MM.1S (cell line): ENCODE data around the gene MAGI1.

Experiments used
- EZH2phosphoT487 ChIP-seq: fragments of 300-600 bp; sonication (generic); IDR thresholded peaks from 2 replicates; pipeline ENCODE4 v1.6.1; 2018; ENCODE audit warnings: antibody characterized with exemption, low read length
- TF ChIP-seq, protein P1 (sequence below): fragments of 300-600 bp; sonication (generic); IDR thresholded peaks from 2 replicates; pipeline ENCODE4 v1.5.1; 2016; ENCODE audit warnings: antibody characterized with exemption, low read length, mixed read lengths

DNA sequence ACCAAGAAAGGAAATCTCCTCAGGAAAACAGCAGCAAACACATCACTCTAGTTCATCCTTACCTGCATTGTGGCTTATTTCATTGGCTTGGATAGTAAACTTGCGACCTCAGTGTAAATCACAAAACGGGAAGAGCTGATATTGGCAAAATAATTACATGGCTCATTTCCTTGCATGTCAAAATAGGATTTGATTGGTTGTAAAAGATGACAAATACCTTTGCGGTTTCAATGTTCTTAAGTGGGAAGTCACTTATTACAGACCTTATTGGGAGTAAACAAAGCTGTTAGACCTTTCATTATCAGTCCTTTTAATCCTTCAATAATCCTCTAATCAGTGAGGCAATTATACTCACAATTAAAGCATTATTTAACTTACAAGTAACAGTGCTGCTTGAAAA is 590.6 kb downstream of the MAGI1 start:
- TF ChIP-seq, protein P1, sequence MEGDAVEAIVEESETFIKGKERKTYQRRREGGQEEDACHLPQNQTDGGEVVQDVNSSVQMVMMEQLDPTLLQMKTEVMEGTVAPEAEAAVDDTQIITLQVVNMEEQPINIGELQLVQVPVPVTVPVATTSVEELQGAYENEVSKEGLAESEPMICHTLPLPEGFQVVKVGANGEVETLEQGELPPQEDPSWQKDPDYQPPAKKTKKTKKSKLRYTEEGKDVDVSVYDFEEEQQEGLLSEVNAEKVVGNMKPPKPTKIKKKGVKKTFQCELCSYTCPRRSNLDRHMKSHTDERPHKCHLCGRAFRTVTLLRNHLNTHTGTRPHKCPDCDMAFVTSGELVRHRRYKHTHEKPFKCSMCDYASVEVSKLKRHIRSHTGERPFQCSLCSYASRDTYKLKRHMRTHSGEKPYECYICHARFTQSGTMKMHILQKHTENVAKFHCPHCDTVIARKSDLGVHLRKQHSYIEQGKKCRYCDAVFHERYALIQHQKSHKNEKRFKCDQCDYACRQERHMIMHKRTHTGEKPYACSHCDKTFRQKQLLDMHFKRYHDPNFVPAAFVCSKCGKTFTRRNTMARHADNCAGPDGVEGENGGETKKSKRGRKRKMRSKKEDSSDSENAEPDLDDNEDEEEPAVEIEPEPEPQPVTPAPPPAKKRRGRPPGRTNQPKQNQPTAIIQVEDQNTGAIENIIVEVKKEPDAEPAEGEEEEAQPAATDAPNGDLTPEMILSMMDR = no peak
- TF ChIP-seq EZH2phosphoT487 = no peak
